Subcutaneous abdominal adipose tissue (tissue), 5 donors: ENCODE data around the gene TMEM150C.

Experiments
- H3K27ac ChIP-seq: one replicate; pipeline ENCODE4 v1.7.0; 2013; ENCODE audit warnings: low read depth, mild to moderate bottlenecking, inconsistent platforms, low read length, moderate library complexity
- H3K27me3 ChIP-seq, 5 donors: one replicate each; pipeline ENCODE4 v1.7.0; 2013; ENCODE audit warnings: low read length in 5 of 5, inconsistent platforms in 1 of 5; ENCODE audit not compliant: control insufficient read depth in 5 of 5, insufficient read depth in 4 of 5
- H3K36me3 ChIP-seq, 5 donors: one replicate each; pipeline ENCODE4 v1.7.0; 2013; ENCODE audit warnings: low read length in 5 of 5; ENCODE audit not compliant: control insufficient read depth in 5 of 5, insufficient read depth in 5 of 5
- H3K4me1 ChIP-seq, 5 donors: one replicate each; pipeline ENCODE4 v1.7.0; 2013; ENCODE audit warnings: low read length in 5 of 5, mild to moderate bottlenecking in 3 of 5, moderate library complexity in 1 of 5; ENCODE audit not compliant: control insufficient read depth in 5 of 5, insufficient read depth in 5 of 5
- H3K4me3 ChIP-seq, 5 donors: one replicate each; pipeline ENCODE4 v1.7.0; 2013; ENCODE audit warnings: low read length in 5 of 5, low read depth in 1 of 5
- H3K9ac ChIP-seq, 5 donors: one replicate each; pipeline ENCODE4 v1.7.0; 2013; ENCODE audit warnings: low read length in 5 of 5, mild to moderate bottlenecking in 4 of 5, moderate library complexity in 3 of 5
- H3K9me3 ChIP-seq, 5 donors: one replicate each; pipeline ENCODE4 v1.7.0; 2013; ENCODE audit warnings: low read length in 5 of 5; ENCODE audit not compliant: control insufficient read depth in 5 of 5
- donor health status: healthy.
- donor health status: healthy.
- donor health status: healthy.
- donor health status: healthy.
- donor health status: healthy.

Gene TMEM150C

GRCh38 chr4:82463221-82463620, 98.6 kb downstream of the TMEM150C start:
- H3K9ac ChIP-seq = no peak overlapping the region
- H3K4me3 ChIP-seq = no peak overlapping the region
- peaks cover 9 to 22% (median 11%) of the 10 kb centered on the region in 5 donors for H3K36me3 ChIP-seq
- H3K9me3 ChIP-seq = no peaks in the 10 kb centered on the region
- H3K27me3 ChIP-seq = no peaks in the 10 kb centered on the region
- peaks cover 0 to 4% (median 0%) of the 10 kb centered on the region in 5 donors for H3K4me1 ChIP-seq
- H3K27ac ChIP-seq = no peak overlapping the region

GRCh38 chr4:82462415-82462831, 99.4 kb downstream of the TMEM150C start:
- Histone ChIP-seq H3K9me3 (no peaks in the 10 kb centered on the region), H3K4me3 (no peak overlapping the region), H3K27ac (no peak overlapping the region), H3K27me3 (no peaks in the 10 kb centered on the region), H3K36me3 (peaks cover 9 to 27% (median 19%) of the 10 kb centered on the region in 5 donors), H3K4me1 (peaks cover 0 to 4% (median 0%) of the 10 kb centered on the region in 5 donors), H3K9ac (no peak overlapping the region)

- Histone ChIP-seq H3K4me1 (peaks cover 0 to 4% (median 0%) of the 10 kb centered on the region in 5 donors), H3K36me3 (peaks cover 11 to 35% (median 27%) of the 10 kb centered on the region in 5 donors), H3K9me3 (no peaks in the 10 kb centered on the region), H3K4me3 (no peak overlapping the region), H3K27me3 (no peaks in the 10 kb centered on the region), H3K27ac (no peak overlapping the region), H3K9ac (no peak overlapping the region)
Observed at GRCh38 chr4:82461710-82462109, 100.1 kb downstream of the TMEM150C start.

GRCh38 chr4:82458729-82459128, 103.1 kb downstream of the TMEM150C start:
- H3K9me3 ChIP-seq = no peaks in the 10 kb centered on the region
- H3K9ac ChIP-seq = no peak overlapping the region
- H3K27ac ChIP-seq = no peak overlapping the region
- H3K4me3 ChIP-seq = no peak overlapping the region
- no peaks in the 10 kb centered on the region for H3K27me3 ChIP-seq
- peaks cover 0 to 4% (median 0%) of the 10 kb centered on the region in 5 donors for H3K4me1 ChIP-seq
- H3K36me3 ChIP-seq = peaks cover 15 to 47% (median 32%) of the 10 kb centered on the region in 5 donors

- Histone ChIP-seq H3K27me3 (no peaks in the 10 kb centered on the region), H3K4me3 (no peak overlapping the region), H3K27ac (no peak overlapping the region), H3K9me3 (no peaks in the 10 kb centered on the region), H3K36me3 (peaks cover 21 to 57% (median 39%) of the 10 kb centered on the region in 5 donors), H3K4me1 (peaks cover 0 to 4% (median 0%) of the 10 kb centered on the region in 5 donors), H3K9ac (no peak overlapping the region)
Observed at GRCh38 chr4:82457266-82457665, 104.5 kb downstream of the TMEM150C start.

- H3K27ac ChIP-seq = no peak overlapping the region
- no peaks in the 10 kb centered on the region for H3K4me1 ChIP-seq
- H3K9ac ChIP-seq = no peak overlapping the region
- peaks cover 23 to 63% (median 42%) of the 10 kb centered on the region in 5 donors for H3K36me3 ChIP-seq
- no peaks in the 10 kb centered on the region for H3K9me3 ChIP-seq
- H3K4me3 ChIP-seq = no peak overlapping the region
- no peaks in the 10 kb centered on the region for H3K27me3 ChIP-seq
Observed at GRCh38 chr4:82452026-82452425, 109.8 kb downstream of the TMEM150C start.

- H3K27me3 ChIP-seq = no peaks in the 10 kb centered on the region
- no peaks in the 10 kb centered on the region for H3K4me1 ChIP-seq
- H3K9me3 ChIP-seq = no peaks in the 10 kb centered on the region
- no peak overlapping the region for H3K9ac ChIP-seq
- peaks cover 17 to 56% (median 41%) of the 10 kb centered on the region in 5 donors for H3K36me3 ChIP-seq
- no peak overlapping the region for H3K4me3 ChIP-seq
- no peak overlapping the region for H3K27ac ChIP-seq
Observed at GRCh38 chr4:82450966-82451755, 110.6 kb downstream of the TMEM150C start.

- H3K27ac ChIP-seq = no peak overlapping the region
- no peak overlapping the region for H3K4me3 ChIP-seq
- no peaks in the 10 kb centered on the region for H3K4me1 ChIP-seq
- peaks cover 11 to 42% (median 31%) of the 10 kb centered on the region in 5 donors for H3K36me3 ChIP-seq
- no peak overlapping the region for H3K9ac ChIP-seq
- H3K27me3 ChIP-seq = no peaks in the 10 kb centered on the region
- H3K9me3 ChIP-seq = no peaks in the 10 kb centered on the region
Observed at GRCh38 chr4:82447886-82448285, 113.9 kb downstream of the TMEM150C start.

- H3K36me3 ChIP-seq = peaks cover 0 to 4% (median 0%) of the 10 kb centered on the region in 5 donors
- H3K9ac ChIP-seq = no peak overlapping the region
- no peak overlapping the region for H3K4me3 ChIP-seq
- no peaks in the 10 kb centered on the region for H3K4me1 ChIP-seq
- H3K27me3 ChIP-seq = no peaks in the 10 kb centered on the region
- H3K27ac ChIP-seq = no peak overlapping the region
- no peaks in the 10 kb centered on the region for H3K9me3 ChIP-seq
Observed at GRCh38 chr4:82439088-82439487, 122.7 kb downstream of the TMEM150C start.

- Histone ChIP-seq H3K9ac (no peak overlapping the region), H3K27me3 (no peaks in the 10 kb centered on the region)
Observed at GRCh38 chr4:82437285-82438005, 124.3 kb downstream of the TMEM150C start.

More at GRCh38 chr4:82437285-82438005, 124.3 kb downstream of the TMEM150C start:
- no peak overlapping the region for H3K27ac ChIP-seq
- H3K36me3 ChIP-seq = peaks cover 0 to 4% (median 0%) of the 10 kb centered on the region in 5 donors
- H3K4me3 ChIP-seq = no peak overlapping the region
- no peaks in the 10 kb centered on the region for H3K4me1 ChIP-seq
- H3K9me3 ChIP-seq = no peaks in the 10 kb centered on the region
